Epithelial cell of esophagus (primary cell): ENCODE data around the gene CWF19L1.

Experiments used
- DNase-seq: peaks from one replicate; pipeline ENCODE4 v3.0.0; 2010; ENCODE audit warnings: low read depth
- H3K4me3 ChIP-seq: 2 replicates; pipeline ENCODE4 v1.5.1; 2011; ENCODE audit warnings: mild to moderate bottlenecking, low read length, control low read depth
- TF ChIP-seq, protein P1 (sequence below): IDR thresholded peaks from 2 replicates; pipeline ENCODE4 v1.5.1; 2011; ENCODE audit warnings: low read depth, mild to moderate bottlenecking, low read length, control low read depth, inconsistent platforms; ENCODE audit not compliant: insufficient read depth; ENCODE audit errors: missing control alignments

Gene CWF19L1

GRCh38 chr10:100183481-100183880, 84.0 kb downstream of the CWF19L1 start:
- DNase-seq, result peak; percentile 95
- peak overlapping the region; percentile 97 for H3K4me3 ChIP-seq
- TF ChIP-seq, protein P1, sequence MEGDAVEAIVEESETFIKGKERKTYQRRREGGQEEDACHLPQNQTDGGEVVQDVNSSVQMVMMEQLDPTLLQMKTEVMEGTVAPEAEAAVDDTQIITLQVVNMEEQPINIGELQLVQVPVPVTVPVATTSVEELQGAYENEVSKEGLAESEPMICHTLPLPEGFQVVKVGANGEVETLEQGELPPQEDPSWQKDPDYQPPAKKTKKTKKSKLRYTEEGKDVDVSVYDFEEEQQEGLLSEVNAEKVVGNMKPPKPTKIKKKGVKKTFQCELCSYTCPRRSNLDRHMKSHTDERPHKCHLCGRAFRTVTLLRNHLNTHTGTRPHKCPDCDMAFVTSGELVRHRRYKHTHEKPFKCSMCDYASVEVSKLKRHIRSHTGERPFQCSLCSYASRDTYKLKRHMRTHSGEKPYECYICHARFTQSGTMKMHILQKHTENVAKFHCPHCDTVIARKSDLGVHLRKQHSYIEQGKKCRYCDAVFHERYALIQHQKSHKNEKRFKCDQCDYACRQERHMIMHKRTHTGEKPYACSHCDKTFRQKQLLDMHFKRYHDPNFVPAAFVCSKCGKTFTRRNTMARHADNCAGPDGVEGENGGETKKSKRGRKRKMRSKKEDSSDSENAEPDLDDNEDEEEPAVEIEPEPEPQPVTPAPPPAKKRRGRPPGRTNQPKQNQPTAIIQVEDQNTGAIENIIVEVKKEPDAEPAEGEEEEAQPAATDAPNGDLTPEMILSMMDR, result no peak

GRCh38 chr10:100182908-100183307, 84.5 kb downstream of the CWF19L1 start:
- DNase-seq, result no peak
- TF ChIP-seq, protein P1, result no peak
- no peak overlapping the region for H3K4me3 ChIP-seq
